K562 (cell line): Measurements from ENCODE around the gene GPR108. TPM values are rescaled to one million over a fixed set of nuclear protein-coding genes. Genes with fewer than 3 reads are reported as not detected.

Source experiments
- ELF2 ChIP-seq: fragments of 250-450 bp; sonication (Bioruptor Pico); IDR thresholded peaks from 2 replicates; pipeline ENCODE4 v1.5.0; 2021; ENCODE audit warnings: mild to moderate bottlenecking
- ETV5 ChIP-seq: sonication (generic); formaldehyde crosslinking; IDR thresholded peaks from 2 replicates; pipeline ENCODE4 v1.4.0; 2020; ENCODE audit warnings: low read depth, mild to moderate bottlenecking, missing genetic modification reagents
- FOS ChIP-seq: IDR thresholded peaks from 3 replicates; pipeline ENCODE4 v1.6.1; 2011; ENCODE audit not compliant: insufficient read length; ENCODE audit errors: extremely low read depth
- U2AF2 ChIP-seq: fragments of 200-400 bp; formaldehyde crosslinking; optimal IDR thresholded peaks from 2 replicates; pipeline ENCODE3; 2017; ENCODE audit warnings: low read depth, mild to moderate bottlenecking, low read length
- ZNF212 ChIP-seq: fragments of 450-650 bp; formaldehyde crosslinking; IDR thresholded peaks from 2 replicates; pipeline ENCODE4 v1.4.0; 2020; ENCODE audit warnings: mild to moderate bottlenecking
- polyA plus RNA-seq, 8 experiments: library from polyadenylated mRNA; depleted of rRNA in 4 of 8; stranded (reverse) in 5 of 8; unstranded in 3 of 8; fragments of >200 nt; fragmentation: Nextera tagmentation in 2 of 8; fragmentation: Illumina TruSeq in 1 of 8; extraction: Ambion mirVana in 2 of 8; extraction: Trizol in 1 of 8; gene quantifications; 2 replicates each; pipeline versions ENCODE4 v1.2.1 to v1.2.3, GENCODE V29; 2011 to 2014; ENCODE audit warnings: inconsistent platforms in 1 of 8, missing spikeins in 1 of 8
- total RNA-seq, 7 experiments: library from RNA; depleted of rRNA in 6 of 7; stranded (reverse); fragments of >200 nt in 6 of 7; fragmentation: Illumina TruSeq in 2 of 7; extraction: Trizol in 2 of 7; gene quantifications; 2 replicates each; pipeline versions ENCODE4 v1.2.1 to v1.2.3, GENCODE V29; 2011 to 2021; ENCODE audit warnings: low replicate concordance in 1 of 7
- TF ChIP-seq, protein P1 (sequence below): fragments of 450-650 bp; IDR thresholded peaks from 2 replicates; pipeline ENCODE4 v1.6.1; 2017; ENCODE audit warnings: antibody characterized with exemption, mild to moderate bottlenecking
- TF ChIP-seq, protein P2 (sequence below): fragments of 450-650 bp; conservative IDR thresholded peaks from 2 replicates; pipeline ENCODE4 v1.6.1; 2016; ENCODE audit warnings: missing genetic modification characterization, low read depth, mild to moderate bottlenecking, control low read depth, missing compliant biosample characterization
- TF ChIP-seq, protein P3 (sequence below), 2 experiments: fragments of 200-800 bp in 1 of 2; sonication (Bioruptor generic) in 1 of 2; sonication (generic) in 1 of 2; formaldehyde crosslinking in 1 of 2; IDR thresholded peaks in 1 of 2; conservative IDR thresholded peaks in 1 of 2; 2 replicates each; pipeline versions ENCODE4 v1.5.0 to v1.6.1; 2016 to 2020; ENCODE audit warnings: missing compliant biosample characterization in 1 of 2, missing genetic modification characterization in 1 of 2, missing genetic modification reagents in 1 of 2

The GPR108 gene
- total and polyA plus RNA-seq, 9 of the 15 experiments (the other 6 are each of a cell fraction or from before 2014, with no cell fraction given): 2.4 to 33.2 (median 24.4) TPM

DNA sequence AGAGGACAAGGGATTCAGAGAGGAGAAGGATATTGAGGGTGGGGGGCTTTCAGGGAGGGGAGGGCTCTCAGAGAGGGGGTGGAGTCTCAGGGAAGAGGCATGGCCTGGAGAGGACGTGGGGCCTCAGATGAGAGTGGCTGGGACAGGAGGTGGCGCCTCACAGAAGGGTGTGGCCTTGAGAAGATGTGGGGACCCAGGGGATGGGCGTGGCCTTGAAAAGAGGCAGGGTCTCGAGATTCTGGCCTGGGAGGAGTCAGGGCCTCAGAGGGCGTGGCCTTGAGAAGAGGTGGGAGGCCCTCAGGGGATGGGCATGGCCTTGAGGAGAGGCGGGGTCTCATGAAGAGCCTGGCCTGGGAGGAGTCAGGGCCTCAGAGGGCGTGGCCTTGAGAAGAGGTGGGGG is 43.7 kb downstream of the GPR108 start (continued):
- TF ChIP-seq, protein P1, sequence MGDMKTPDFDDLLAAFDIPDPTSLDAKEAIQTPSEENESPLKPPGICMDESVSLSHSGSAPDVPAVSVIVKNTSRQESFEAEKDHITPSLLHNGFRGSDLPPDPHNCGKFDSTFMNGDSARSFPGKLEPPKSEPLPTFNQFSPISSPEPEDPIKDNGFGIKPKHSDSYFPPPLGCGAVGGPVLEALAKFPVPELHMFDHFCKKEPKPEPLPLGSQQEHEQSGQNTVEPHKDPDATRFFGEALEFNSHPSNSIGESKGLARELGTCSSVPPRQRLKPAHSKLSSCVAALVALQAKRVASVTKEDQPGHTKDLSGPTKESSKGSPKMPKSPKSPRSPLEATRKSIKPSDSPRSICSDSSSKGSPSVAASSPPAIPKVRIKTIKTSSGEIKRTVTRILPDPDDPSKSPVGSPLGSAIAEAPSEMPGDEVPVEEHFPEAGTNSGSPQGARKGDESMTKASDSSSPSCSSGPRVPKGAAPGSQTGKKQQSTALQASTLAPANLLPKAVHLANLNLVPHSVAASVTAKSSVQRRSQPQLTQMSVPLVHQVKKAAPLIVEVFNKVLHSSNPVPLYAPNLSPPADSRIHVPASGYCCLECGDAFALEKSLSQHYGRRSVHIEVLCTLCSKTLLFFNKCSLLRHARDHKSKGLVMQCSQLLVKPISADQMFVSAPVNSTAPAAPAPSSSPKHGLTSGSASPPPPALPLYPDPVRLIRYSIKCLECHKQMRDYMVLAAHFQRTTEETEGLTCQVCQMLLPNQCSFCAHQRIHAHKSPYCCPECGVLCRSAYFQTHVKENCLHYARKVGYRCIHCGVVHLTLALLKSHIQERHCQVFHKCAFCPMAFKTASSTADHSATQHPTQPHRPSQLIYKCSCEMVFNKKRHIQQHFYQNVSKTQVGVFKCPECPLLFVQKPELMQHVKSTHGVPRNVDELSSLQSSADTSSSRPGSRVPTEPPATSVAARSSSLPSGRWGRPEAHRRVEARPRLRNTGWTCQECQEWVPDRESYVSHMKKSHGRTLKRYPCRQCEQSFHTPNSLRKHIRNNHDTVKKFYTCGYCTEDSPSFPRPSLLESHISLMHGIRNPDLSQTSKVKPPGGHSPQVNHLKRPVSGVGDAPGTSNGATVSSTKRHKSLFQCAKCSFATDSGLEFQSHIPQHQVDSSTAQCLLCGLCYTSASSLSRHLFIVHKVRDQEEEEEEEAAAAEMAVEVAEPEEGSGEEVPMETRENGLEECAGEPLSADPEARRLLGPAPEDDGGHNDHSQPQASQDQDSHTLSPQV: no peak
- TF ChIP-seq ELF2 (CRISPR knock-in tag) (no peak), FOS (no peak), ZNF212 (CRISPR knock-in tag) (no peak), U2AF2 (no peak), ETV5 (CRISPR knock-in tag) (no peak)
- TF ChIP-seq, protein P2, sequence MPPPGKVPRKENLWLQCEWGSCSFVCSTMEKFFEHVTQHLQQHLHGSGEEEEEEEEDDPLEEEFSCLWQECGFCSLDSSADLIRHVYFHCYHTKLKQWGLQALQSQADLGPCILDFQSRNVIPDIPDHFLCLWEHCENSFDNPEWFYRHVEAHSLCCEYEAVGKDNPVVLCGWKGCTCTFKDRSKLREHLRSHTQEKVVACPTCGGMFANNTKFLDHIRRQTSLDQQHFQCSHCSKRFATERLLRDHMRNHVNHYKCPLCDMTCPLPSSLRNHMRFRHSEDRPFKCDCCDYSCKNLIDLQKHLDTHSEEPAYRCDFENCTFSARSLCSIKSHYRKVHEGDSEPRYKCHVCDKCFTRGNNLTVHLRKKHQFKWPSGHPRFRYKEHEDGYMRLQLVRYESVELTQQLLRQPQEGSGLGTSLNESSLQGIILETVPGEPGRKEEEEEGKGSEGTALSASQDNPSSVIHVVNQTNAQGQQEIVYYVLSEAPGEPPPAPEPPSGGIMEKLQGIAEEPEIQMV (tag): no peak
- TF ChIP-seq, protein P3, sequence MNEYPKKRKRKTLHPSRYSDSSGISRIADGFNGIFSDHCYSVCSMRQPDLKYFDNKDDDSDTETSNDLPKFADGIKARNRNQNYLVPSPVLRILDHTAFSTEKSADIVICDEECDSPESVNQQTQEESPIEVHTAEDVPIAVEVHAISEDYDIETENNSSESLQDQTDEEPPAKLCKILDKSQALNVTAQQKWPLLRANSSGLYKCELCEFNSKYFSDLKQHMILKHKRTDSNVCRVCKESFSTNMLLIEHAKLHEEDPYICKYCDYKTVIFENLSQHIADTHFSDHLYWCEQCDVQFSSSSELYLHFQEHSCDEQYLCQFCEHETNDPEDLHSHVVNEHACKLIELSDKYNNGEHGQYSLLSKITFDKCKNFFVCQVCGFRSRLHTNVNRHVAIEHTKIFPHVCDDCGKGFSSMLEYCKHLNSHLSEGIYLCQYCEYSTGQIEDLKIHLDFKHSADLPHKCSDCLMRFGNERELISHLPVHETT (CRISPR knock-in tag; conservative IDR thresholded peaks at IDR 0.05 in 1 of 2, IDR thresholded peaks at IDR 0.05 in 1 of 2): no peak
